ENCODE results near the gene PAGE4. TPM values are rescaled to one million over a fixed set of nuclear protein-coding genes. Genes with fewer than 3 reads are reported as not detected.
A peak's percentile ranks its signal among the peaks of the same experiment; 100 is the strongest.

The PAGE4 gene
- total RNA-seq, 2 experiments from 2014 or later: not detected

DNA sequence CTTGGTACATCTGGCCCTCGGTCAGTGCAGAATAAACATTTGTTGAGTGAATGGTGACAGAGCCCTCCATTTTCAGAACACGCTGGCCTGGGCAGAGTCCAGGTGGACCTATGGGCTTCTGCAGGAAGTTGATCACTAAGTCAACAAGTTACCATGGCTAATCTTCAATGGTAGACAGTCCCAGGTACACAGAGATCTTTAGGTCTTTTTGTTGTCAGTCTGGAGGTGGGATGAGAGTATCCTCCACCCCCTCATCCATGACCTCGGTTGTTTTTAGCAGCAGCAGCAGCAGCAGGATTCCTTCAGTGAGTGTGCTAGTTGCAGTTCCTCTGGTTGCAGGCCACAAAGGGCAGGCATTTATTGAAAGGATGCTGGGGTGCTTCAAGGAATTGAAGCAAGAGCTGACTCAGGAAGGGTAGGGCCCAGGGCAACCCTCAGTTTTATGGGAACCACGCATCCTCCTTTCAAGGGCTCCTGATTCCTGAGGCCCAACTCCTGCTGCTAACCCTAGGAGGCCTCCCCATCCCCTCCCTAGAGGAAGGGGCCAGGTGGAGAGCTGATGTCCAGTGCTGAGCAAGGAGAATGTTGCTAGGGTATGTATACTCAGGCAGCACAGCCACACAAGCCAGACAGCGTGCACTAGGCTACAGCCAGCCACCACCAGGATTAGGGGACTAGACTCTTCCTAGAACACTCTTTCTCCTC is 48.4 kb downstream of the PAGE4 start:
- peaks cover 12% of the 10 kb centered on the region for H3K4me1 Mint-ChIP-seq (ENCODE audit: low read depth)
- H3K9me3 Mint-ChIP-seq (ENCODE audit: insufficient read depth): no peaks in the 10 kb centered on the region
- no peak overlapping the region for H3K27ac Mint-ChIP-seq
- no peak for DNase-seq
- no peaks in the 10 kb centered on the region for H3K27me3 Mint-ChIP-seq (ENCODE audit: low read depth)
- ChIA-PET CTCF (interaction anchor here (0.6 to 2.7 kb wide), 6 partner anchors 37 to 330 kb away, joined by 3 to 12 read pairs (median 4); partner anchors contain the start of gene CLCN5), POLR2A (interaction anchor here (0.8 kb wide), 1 partner anchor 591 kb away, joined by 3 read pairs; no protein-coding TSS in a partner anchor)
- no peaks in the 10 kb centered on the region for H3K36me3 Mint-ChIP-seq (ENCODE audit: low read depth)
- no peak for ATAC-seq
- H3K4me3 Mint-ChIP-seq: no peak overlapping the region

DNA sequence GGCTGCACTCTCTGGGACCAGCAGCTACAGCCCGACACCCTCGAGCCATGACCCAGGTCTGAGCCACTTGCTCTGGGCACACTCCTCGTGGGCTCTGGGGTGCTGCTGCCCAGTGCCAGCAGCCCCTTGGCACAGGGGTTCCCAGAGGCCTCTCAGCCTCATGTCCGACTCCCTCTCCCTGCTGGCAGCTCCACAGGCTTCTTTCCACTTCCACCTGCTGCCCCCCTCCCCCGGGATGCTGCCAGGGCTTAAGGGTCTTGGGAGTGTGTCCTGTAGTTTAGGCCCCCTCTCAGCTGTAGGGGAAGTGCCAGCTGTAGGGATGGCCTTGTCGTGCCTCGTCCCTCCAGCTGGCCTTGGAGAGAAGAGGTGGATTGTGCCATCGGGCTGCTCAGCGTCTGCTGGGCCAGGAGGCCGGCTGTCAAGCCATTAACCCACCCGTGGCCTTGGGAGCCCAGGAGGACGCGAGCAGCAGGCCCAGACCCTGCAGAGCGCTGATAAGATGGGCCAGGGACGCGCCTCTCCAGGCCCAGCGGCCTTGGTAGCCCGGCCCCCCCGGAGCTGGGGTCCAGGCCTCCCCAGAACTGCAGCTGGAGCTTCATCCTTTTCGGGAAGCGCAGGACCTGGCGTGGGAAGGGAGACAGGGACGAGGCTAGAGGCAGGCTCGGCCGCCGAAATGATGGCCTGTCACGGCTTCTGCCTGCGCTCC is 49.2 kb downstream of the PAGE4 start:
- Mint-ChIP-seq H3K36me3 (ENCODE audit: low read depth) (no peaks in the 10 kb centered on the region), H3K4me1 (ENCODE audit: low read depth) (peaks cover 12% of the 10 kb centered on the region), H3K27me3 (ENCODE audit: low read depth) (no peaks in the 10 kb centered on the region), H3K9me3 (ENCODE audit: insufficient read depth) (no peaks in the 10 kb centered on the region), H3K4me3 (peak overlapping the region; percentile 73), H3K27ac (no peak overlapping the region)
- DNase-seq: no peak
- no peak for ATAC-seq
- CTCF ChIA-PET: interaction anchor here (0.7 to 2.7 kb wide), 5 partner anchors 38 to 686 kb away, joined by 4 to 12 read pairs (median 8); partner anchors contain the start of gene CLCN5
- POLR2A ChIA-PET: interaction anchor here (0.8 kb wide), 1 partner anchor 591 kb away, joined by 3 read pairs; no protein-coding TSS in a partner anchor

DNA sequence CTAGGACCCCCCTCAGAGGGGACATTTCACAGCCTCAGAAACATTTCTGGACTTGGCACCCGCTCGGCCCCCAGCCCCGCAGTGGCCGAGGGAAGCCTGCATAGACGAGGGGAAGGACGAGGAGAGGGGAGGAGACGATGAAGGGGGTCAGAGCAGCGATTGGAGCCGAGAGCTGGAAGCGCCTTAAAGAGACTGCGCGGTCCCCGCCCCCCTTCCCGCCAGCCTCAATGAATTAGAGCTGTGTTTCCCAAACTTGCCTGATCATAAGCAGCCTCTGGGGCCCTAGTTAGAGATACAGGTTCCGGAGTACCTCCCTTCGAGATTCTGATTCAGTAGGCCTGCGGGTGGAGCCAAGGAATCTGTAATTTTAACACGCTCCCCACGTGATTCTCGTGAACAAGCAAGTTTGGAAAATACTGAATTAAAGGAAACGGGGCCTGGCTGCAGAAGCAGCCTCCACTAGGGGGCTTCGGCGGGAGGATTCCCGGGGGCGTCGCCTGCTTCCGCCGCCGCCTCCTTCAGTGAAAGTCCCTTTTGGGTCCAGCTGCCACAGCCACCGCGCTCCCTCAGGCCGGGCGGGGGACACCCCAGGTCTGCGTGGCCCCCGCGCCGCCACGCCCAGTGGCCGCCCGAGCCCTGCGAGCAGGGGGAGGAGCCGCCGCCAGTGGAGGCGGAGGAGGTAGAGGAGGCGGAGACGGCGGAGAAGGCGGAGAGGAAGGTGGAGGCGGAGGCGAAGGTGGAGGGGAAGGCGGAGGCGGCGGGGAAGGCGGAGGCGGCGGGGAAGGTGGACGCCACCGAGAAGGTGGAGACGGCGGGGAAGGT is 49.9 kb downstream of the PAGE4 start, which contains the start of gene USP27X:
TSS of gene USP27X (plus strand) at position 651 of the 822 bp plus-strand sequence. CDS start 824 bp downstream, outside the sequence.
- DNase-seq: peak; percentile 84
- Mint-ChIP-seq H3K4me1 (ENCODE audit: low read depth) (peaks cover 12% of the 10 kb centered on the region), H3K4me3 (peak within 1 kb of the TSS; percentile 75), H3K9me3 (ENCODE audit: insufficient read depth) (no peaks in the 10 kb centered on the region), H3K36me3 (ENCODE audit: low read depth) (no peaks in the 10 kb centered on the region), H3K27ac (peak within 1 kb of the TSS; percentile 66), H3K27me3 (ENCODE audit: low read depth) (no peaks in the 10 kb centered on the region)
- POLR2A ChIA-PET: interaction anchor here (0.6 kb wide), 1 partner anchor 43 kb away, joined by 3 read pairs; no protein-coding TSS in a partner anchor
- CTCF ChIA-PET: interaction anchor here (0.7 to 2.7 kb wide), 7 partner anchors 37 to 686 kb away, joined by 3 to 12 read pairs (median 7); partner anchors contain the start of gene CLCN5
- peak; percentile 95 for ATAC-seq

DNA sequence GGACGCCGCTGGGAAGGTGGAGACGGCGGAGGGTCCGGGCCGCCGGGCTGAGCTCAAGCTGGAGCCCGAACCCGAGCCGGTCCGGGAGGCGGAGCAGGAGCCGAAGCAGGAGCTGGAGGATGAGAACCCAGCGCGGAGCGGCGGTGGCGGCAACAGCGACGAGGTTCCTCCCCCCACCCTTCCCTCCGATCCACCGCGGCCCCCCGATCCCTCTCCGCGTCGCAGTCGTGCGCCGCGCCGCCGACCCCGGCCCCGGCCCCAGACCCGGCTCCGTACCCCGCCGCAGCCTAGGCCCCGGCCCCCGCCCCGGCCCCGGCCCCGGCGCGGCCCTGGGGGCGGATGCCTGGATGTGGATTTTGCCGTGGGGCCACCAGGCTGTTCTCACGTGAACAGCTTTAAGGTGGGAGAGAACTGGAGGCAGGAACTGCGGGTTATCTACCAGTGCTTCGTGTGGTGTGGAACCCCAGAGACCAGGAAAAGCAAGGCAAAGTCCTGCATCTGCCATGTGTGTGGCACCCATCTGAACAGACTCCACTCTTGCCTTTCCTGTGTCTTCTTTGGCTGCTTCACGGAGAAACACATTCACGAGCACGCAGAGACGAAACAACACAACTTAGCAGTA is 50.7 kb downstream of the PAGE4 start:
- peaks cover 12% of the 10 kb centered on the region for H3K4me1 Mint-ChIP-seq (ENCODE audit: low read depth)
- ChIA-PET CTCF (interaction anchor here (1.0 to 2.0 kb wide), 4 partner anchors 37 to 687 kb away, joined by 3 to 8 read pairs (median 5); no protein-coding TSS in a partner anchor), POLR2A (interaction anchor here (0.6 kb wide), 1 partner anchor 42 kb away, joined by 3 read pairs; no protein-coding TSS in a partner anchor)
- H3K9me3 Mint-ChIP-seq (ENCODE audit: insufficient read depth): no peaks in the 10 kb centered on the region
- H3K4me3 Mint-ChIP-seq: peak overlapping the region; percentile 75
- ATAC-seq (no peak), DNase-seq (no peak)
- H3K27me3 Mint-ChIP-seq (ENCODE audit: low read depth): no peaks in the 10 kb centered on the region
- peak overlapping the region; percentile 66 for H3K27ac Mint-ChIP-seq
- H3K36me3 Mint-ChIP-seq (ENCODE audit: low read depth): no peaks in the 10 kb centered on the region

DNA sequence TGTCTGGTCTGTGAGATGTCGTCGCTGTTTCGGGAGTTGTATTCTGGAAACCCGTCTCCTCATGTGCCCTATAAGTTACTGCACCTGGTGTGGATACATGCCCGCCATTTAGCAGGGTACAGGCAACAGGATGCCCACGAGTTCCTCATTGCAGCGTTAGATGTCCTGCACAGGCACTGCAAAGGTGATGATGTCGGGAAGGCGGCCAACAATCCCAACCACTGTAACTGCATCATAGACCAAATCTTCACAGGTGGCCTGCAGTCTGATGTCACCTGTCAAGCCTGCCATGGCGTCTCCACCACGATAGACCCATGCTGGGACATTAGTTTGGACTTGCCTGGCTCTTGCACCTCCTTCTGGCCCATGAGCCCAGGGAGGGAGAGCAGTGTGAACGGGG is 51.6 kb downstream of the PAGE4 start:
- Mint-ChIP-seq H3K4me1 (ENCODE audit: low read depth) (peaks cover 12% of the 10 kb centered on the region), H3K9me3 (ENCODE audit: insufficient read depth) (no peaks in the 10 kb centered on the region), H3K27me3 (ENCODE audit: low read depth) (no peaks in the 10 kb centered on the region), H3K36me3 (ENCODE audit: low read depth) (no peaks in the 10 kb centered on the region), H3K4me3 (no peak overlapping the region), H3K27ac (no peak overlapping the region)
- ChIA-PET CTCF (interaction anchor here (0.9 to 1.5 kb wide), 2 partner anchors 39 to 40 kb away, joined by 3 to 4 read pairs; no protein-coding TSS in a partner anchor), POLR2A (no interaction called here)
- DNase-seq (no peak), ATAC-seq (no peak)

Other genes starting within 250 kb of the PAGE4 start
- gene GAGE12H, start 249.4 kb upstream of the PAGE4 start, total RNA-seq: not detected
- not detected for gene GAGE2A, start 239.8 kb upstream of the PAGE4 start, total RNA-seq
- not detected for gene GAGE1, start 230.3 kb upstream of the PAGE4 start, total RNA-seq
- gene PAGE1, start 133.3 kb upstream of the PAGE4 start, total RNA-seq: not detected
- gene USP27X, start 50.2 kb downstream of the PAGE4 start, total RNA-seq: 1 to 10 TPM; 1.4 to 1.5 TPM
- 1 to 10 TPM; 4.0 TPM for gene CLCN5, start 93.3 kb downstream of the PAGE4 start, total RNA-seq

Measured in activated CD8-positive, alpha-beta T cell treated with anti-CD3 and anti-CD28 coated beads, Interleukin-2, amount 10 ng/mL, durations not matched to agents 7 days and 5 days (primary cell).